Measurements from ENCODE around the gene OTOP2. TPM values are rescaled to one million over a fixed set of nuclear protein-coding genes. Genes with fewer than 3 reads are reported as not detected.
"Not testable (repeated sequence)": the region's sequence is repeated elsewhere in the genome, so short reads cannot be mapped to it uniquely, and the experiment has no call there.

OTOP2 gene
- polyA plus RNA-seq, 1 experiment: not detected

DNA sequence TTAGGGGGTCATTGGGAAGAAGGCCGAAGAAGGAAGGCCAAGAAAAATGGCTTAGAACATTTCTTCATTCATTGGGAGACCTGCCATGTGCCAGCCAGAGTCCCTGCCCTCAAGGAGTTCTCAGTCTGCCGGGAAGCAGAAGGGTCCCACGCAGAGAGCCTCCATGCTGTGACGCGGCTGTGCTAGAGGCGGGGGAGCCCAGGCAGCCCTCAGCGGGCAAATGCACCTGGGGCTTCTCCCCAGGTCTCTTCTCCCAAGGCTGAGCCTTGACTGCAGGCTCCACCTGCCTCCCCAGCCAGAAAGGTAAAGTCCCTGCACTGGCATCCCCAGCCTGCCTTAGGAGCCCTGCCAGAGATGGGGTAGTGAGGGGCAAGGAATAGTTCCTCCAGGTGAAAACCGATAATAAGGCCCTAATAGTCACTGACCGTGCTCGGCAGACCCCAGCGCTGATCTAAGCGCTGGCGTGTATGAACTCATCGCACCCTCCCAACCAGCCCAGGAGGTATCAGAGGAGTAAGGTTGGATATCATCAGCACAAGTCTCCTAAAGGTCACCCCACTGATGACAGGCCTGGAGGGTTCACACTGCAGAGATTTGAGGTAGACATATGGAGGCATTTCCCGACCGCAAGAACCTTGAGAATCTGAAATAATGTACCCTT, 57.4 kb downstream of the OTOP2 start:
- CTCF ChIA-PET: no interaction called here

DNA sequence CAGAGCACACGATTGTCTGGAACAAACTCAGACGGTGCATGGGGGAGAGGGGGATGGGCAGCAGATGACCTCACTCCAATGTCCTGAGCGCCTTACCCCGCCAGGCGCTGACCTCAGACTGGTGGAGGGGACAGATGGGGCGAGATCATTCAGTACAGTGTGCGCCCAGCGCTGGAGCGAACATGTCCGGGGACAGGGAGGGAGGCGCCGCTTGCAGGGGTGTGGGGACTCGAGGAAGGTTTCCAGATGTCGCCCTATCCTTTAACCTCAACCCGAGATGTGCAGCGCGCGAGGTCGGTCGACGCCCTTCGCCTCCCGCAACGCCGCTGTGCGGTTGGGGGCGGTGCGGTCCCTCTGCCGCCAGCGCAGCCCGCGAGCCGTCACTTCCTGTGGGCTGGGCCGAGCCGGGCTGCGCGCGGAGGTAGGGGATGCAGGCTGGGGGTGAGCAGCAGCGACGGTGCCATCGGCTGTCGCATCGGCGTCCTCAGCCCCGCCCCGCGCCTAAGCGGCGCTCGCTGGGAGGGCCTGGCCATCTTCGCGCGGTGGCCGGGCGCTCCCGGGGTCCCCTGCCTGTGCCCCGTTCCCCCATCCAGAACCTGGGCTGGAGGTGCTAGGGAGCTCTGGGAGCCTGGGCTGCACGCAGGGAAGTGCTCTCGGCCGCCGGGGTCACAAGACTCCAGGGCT, 58.0 kb downstream of the OTOP2 start:
- no peak for DNase-seq (ENCODE audit: low read depth, low spot score)
- H3K9me3 ChIP-seq (ENCODE audit: control insufficient read depth, insufficient read depth, low read length): no peaks in the 10 kb centered on the region
- TF ChIP-seq, protein P1, sequence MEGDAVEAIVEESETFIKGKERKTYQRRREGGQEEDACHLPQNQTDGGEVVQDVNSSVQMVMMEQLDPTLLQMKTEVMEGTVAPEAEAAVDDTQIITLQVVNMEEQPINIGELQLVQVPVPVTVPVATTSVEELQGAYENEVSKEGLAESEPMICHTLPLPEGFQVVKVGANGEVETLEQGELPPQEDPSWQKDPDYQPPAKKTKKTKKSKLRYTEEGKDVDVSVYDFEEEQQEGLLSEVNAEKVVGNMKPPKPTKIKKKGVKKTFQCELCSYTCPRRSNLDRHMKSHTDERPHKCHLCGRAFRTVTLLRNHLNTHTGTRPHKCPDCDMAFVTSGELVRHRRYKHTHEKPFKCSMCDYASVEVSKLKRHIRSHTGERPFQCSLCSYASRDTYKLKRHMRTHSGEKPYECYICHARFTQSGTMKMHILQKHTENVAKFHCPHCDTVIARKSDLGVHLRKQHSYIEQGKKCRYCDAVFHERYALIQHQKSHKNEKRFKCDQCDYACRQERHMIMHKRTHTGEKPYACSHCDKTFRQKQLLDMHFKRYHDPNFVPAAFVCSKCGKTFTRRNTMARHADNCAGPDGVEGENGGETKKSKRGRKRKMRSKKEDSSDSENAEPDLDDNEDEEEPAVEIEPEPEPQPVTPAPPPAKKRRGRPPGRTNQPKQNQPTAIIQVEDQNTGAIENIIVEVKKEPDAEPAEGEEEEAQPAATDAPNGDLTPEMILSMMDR (IDR thresholded peaks at IDR 0.05; ENCODE audit: low read depth, low read length): no peak
- H3K27ac ChIP-seq (ENCODE audit: low read depth, low read length): peak overlapping the region; percentile 11
- ChIA-PET CTCF (interaction anchor here (0.6 to 1.7 kb wide), 3 partner anchors 20 to 31 kb away, joined by 3 to 8 read pairs (median 5); partner anchors contain the start of gene MRPL58), POLR2A (interaction anchor here (2.1 kb wide), 1 partner anchor 31 kb away, joined by 4 read pairs; the partner anchor contains the start of gene MRPL58)
- peaks cover 3% of the 10 kb centered on the region for H3K27me3 ChIP-seq (ENCODE audit: control insufficient read depth, insufficient read depth, low read length)
- peak overlapping the region; percentile 72 for H3K4me3 ChIP-seq (ENCODE audit: low read depth, low read length)

More for the DNA sequence above, 57.4 kb downstream of the OTOP2 start:
- H3K4me3 ChIP-seq (ENCODE audit: low read depth, low read length): peak overlapping the region; percentile 72
- POLR2A ChIA-PET: no interaction called here
- H3K9me3 ChIP-seq (ENCODE audit: control insufficient read depth, insufficient read depth, low read length): no peaks in the 10 kb centered on the region
- H3K27me3 ChIP-seq (ENCODE audit: control insufficient read depth, insufficient read depth, low read length): peaks cover 3% of the 10 kb centered on the region
- no peak for DNase-seq (ENCODE audit: low read depth, low spot score)
- H3K27ac ChIP-seq (ENCODE audit: low read depth, low read length): no peak overlapping the region
- TF ChIP-seq, protein P1 (IDR thresholded peaks at IDR 0.05; ENCODE audit: low read depth, low read length): no peak

DNA sequence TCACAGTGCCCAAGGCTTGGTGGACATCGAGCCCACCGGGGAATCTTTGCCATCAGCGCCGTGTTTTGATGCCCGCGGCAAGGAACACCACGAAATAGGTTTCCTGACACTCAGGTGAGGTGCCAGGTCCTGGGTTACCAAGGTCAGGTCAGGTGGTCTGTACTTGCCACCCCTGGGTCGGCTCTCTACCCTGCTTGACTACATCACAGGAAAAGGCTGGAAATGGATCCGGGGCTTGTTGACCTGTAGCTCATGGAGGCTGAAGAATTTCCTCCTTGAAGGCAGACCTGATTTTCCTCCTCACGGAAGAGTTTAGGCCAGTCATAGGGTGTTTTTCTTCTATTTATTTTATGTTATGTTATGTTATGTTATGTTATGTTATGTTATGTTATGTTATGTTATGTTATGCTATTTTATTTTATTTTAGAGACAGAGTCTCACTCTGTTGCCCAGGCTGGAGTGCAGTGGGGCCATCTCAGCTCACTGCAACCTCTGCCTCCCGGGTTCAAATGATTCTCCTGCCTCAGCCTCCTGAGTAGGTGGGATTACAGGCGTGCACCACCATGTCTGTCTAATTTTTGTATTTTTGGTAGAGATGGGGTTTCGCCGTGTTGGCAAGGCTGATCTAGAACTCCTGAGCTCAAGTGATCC, 58.7 kb downstream of the OTOP2 start:
- ChIA-PET CTCF (interaction anchor here (0.6 to 1.7 kb wide), 5 partner anchors 21 to 132 kb away, joined by 3 to 10 read pairs (median 5); partner anchors contain the start of gene MRPL58), POLR2A (interaction anchor here (2.1 kb wide), 1 partner anchor 30 kb away, joined by 4 read pairs; the partner anchor contains the start of gene MRPL58)

More for the DNA sequence above, 58.7 kb downstream of the OTOP2 start:
- H3K27ac ChIP-seq (ENCODE audit: low read depth, low read length): peak overlapping the region; percentile 11
- H3K4me3 ChIP-seq (ENCODE audit: low read depth, low read length): peak overlapping the region; percentile 72
- not testable (repeated sequence) for H3K9me3 ChIP-seq (ENCODE audit: control insufficient read depth, insufficient read depth, low read length); H3K27me3 ChIP-seq (ENCODE audit: control insufficient read depth, insufficient read depth, low read length); DNase-seq (ENCODE audit: low read depth, low spot score)

Other genes starting within 250 kb of the OTOP2 start
- not detected in 2 replicates for gene CD300LF, start 211.3 kb upstream of the OTOP2 start, polyA plus RNA-seq (2011; rRNA removed)
- gene RAB37, start 187.0 kb upstream of the OTOP2 start, polyA plus RNA-seq (2011; rRNA removed): 0.16 and 0.21 TPM in 2 replicates
- gene NHERF1, start 175.6 kb upstream of the OTOP2 start, polyA plus RNA-seq (2011; rRNA removed): 10.4 and 10.5 TPM in 2 replicates
- gene NAT9, start 147.9 kb upstream of the OTOP2 start, polyA plus RNA-seq (2011; rRNA removed): 33.6 and 37.3 TPM in 2 replicates
- 0.01 TPM in 1 of 2 replicates, not detected in the other for gene GRIN2C, start 64.4 kb upstream of the OTOP2 start, polyA plus RNA-seq (2011; rRNA removed)
- gene FDXR, start 51.3 kb upstream of the OTOP2 start, polyA plus RNA-seq (2011; rRNA removed): 23.0 and 32.7 TPM in 2 replicates
- gene FADS6, start 30.6 kb upstream of the OTOP2 start, polyA plus RNA-seq (2011; rRNA removed): not detected in 2 replicates
- not detected in 2 replicates for gene USH1G, start 1.0 kb upstream of the OTOP2 start, polyA plus RNA-seq (2011; rRNA removed)
- gene OTOP3, start 11.6 kb downstream of the OTOP2 start, polyA plus RNA-seq (2011; rRNA removed): not detected in 2 replicates
- 1.4 and 1.8 TPM in 2 replicates for gene HID1, start 48.5 kb downstream of the OTOP2 start, polyA plus RNA-seq (2011; rRNA removed)
- gene CDR2L, start 63.4 kb downstream of the OTOP2 start, polyA plus RNA-seq (2011; rRNA removed): 8.4 and 11.4 TPM in 2 replicates
- 48.5 and 53.7 TPM in 2 replicates for gene MRPL58, start 88.4 kb downstream of the OTOP2 start, polyA plus RNA-seq (2011; rRNA removed)
- 281 and 292 TPM in 2 replicates for gene ATP5PD, start 122.7 kb downstream of the OTOP2 start, polyA plus RNA-seq (2011; rRNA removed)
- 29.8 and 36.0 TPM in 2 replicates for gene KCTD2, start 123.0 kb downstream of the OTOP2 start, polyA plus RNA-seq (2011; rRNA removed)
- 2.9 and 3.6 TPM in 2 replicates for gene SLC16A5, start 163.7 kb downstream of the OTOP2 start, polyA plus RNA-seq (2011; rRNA removed)
- gene ARMC7, start 185.7 kb downstream of the OTOP2 start, polyA plus RNA-seq (2011; rRNA removed): 5.6 and 6.5 TPM in 2 replicates
- 22.6 and 27.9 TPM in 2 replicates for gene NT5C, start 207.5 kb downstream of the OTOP2 start, polyA plus RNA-seq (2011; rRNA removed)
- 89.8 and 97.0 TPM in 2 replicates for gene JPT1, start 230.2 kb downstream of the OTOP2 start, polyA plus RNA-seq (2011; rRNA removed)